A549 (cell line): Measurements from ENCODE around the gene KRT79. TPM values are rescaled to one million over a fixed set of nuclear protein-coding genes. Genes with fewer than 3 reads are reported as not detected.
"Not testable (repeated sequence)": the region's sequence is repeated elsewhere in the genome, so short reads cannot be mapped to it uniquely, and the experiment has no call there.

Experiments
- ATAC-seq, 2 experiments: fragments of 200-7000 bp in 1 of 2; fragments of >200 bp in 1 of 2; cut with Nextera tagmentation in 1 of 2; cut with Tn5 transposase in 1 of 2; 3 replicates each; pipeline versions ENCODE4 v1.8.0 to v1.9.1; 2018 to 2020; ENCODE audit warnings: mild to moderate bottlenecking in 1 of 2, moderate library complexity in 1 of 2
- CTCF ChIA-PET: fragments of 300-600 bp; sonication (Branson Sonifier 250); formaldehyde crosslinking; extraction: SDS; loops from one replicate; lab custom pipeline; 2021; ENCODE audit warnings: antibody characterized with exemption, inconsistent platforms; lab: Yijun Ruan, JAX
- POLR2A ChIA-PET: fragments of 350-600 bp; formaldehyde crosslinking; extraction: SDS; loops from one replicate; lab custom pipeline; 2021; ENCODE audit warnings: antibody characterized with exemption, inconsistent platforms; lab: Yijun Ruan, JAX
- DNase-seq, 2 experiments: peaks; one replicate each; pipeline versions ENCODE4 v3.0.0 to v3.0.0-alpha.2; 2011 to 2016; ENCODE audit warnings: low read depth in 1 of 2, low spot score in 1 of 2
- FAIRE-seq: peaks from 2 replicates; lab custom pipeline; 2011; peaks lifted over from hg19 to GRCh38; lab: Jason Lieb, UNC
- H3K27ac ChIP-seq, 2 experiments: fragments of >200 bp; sonication (Bioruptor Twin); formaldehyde crosslinking; 3 replicates each; pipeline ENCODE4 v1.5.1; 2016 to 2017
- H3K4me1 ChIP-seq: fragments of >200 bp; sonication (Bioruptor Twin); formaldehyde crosslinking; 3 replicates; pipeline ENCODE4 v1.6.1; 2016
- H3K4me2 ChIP-seq: fragments of >200 bp; sonication (Bioruptor Twin); formaldehyde crosslinking; 3 replicates; pipeline ENCODE4 v1.6.1; 2016
- H3K4me3 ChIP-seq: fragments of >200 bp; sonication (Bioruptor Twin); formaldehyde crosslinking; 3 replicates; pipeline ENCODE4 v1.5.1; 2016
- H3K9me3 ChIP-seq: fragments of >200 bp; sonication (Bioruptor Twin); formaldehyde crosslinking; 3 replicates; pipeline ENCODE4 v1.6.1; 2016
- BHLHE40 ChIP-seq: IDR thresholded peaks from 2 replicates; pipeline ENCODE4 v1.6.1; 2012; ENCODE audit warnings: low read depth, low read length, inconsistent platforms
- CEBPB ChIP-seq, 2 experiments: fragments of >200 bp in 1 of 2; sonication (Bioruptor Twin) in 1 of 2; formaldehyde crosslinking in 1 of 2; IDR thresholded peaks; 2 replicates each; pipeline ENCODE4 v1.6.1; 2012 to 2016
- CHD4 ChIP-seq: fragments of 200-600 bp; sonication (generic); IDR thresholded peaks from 2 replicates; pipeline ENCODE4 v1.6.1; 2016; ENCODE audit warnings: antibody characterized with exemption, mild to moderate bottlenecking, borderline replicate concordance
- FOSL2 ChIP-seq, 2 experiments: fragments of 450-650 bp in 1 of 2; fragments of >200 bp in 1 of 2; sonication (Bioruptor Twin) in 1 of 2; formaldehyde crosslinking; IDR thresholded peaks; 2 replicates each; pipeline versions ENCODE4 v1.5.0 to v1.6.1; 2016 to 2020; ENCODE audit warnings: mild to moderate bottlenecking in 1 of 2, moderate library complexity in 1 of 2
- HEYL ChIP-seq: fragments of 250-450 bp; sonication (Bioruptor Pico); IDR thresholded peaks from 2 replicates; pipeline ENCODE4 v1.8.0; 2021; ENCODE audit warnings: mild to moderate bottlenecking, moderate library complexity
- JUNB ChIP-seq: fragments of >200 bp; sonication (Bioruptor Twin); formaldehyde crosslinking; IDR thresholded peaks from 2 replicates; pipeline ENCODE4 v1.6.1; 2016
- KDM5A ChIP-seq: fragments of 200-600 bp; sonication (generic); IDR thresholded peaks from 2 replicates; pipeline ENCODE4 v1.6.1; 2016; ENCODE audit warnings: antibody characterized with exemption, mild to moderate bottlenecking
- MAFK ChIP-seq: fragments of 450-650 bp; IDR thresholded peaks from 2 replicates; pipeline ENCODE4 v1.6.1; 2014; ENCODE audit not compliant: partially characterized antibody
- MAZ ChIP-seq: fragments of 150-350 bp; IDR thresholded peaks from 2 replicates; pipeline ENCODE4 v1.6.1; 2014; ENCODE audit warnings: antibody characterized with exemption, low read depth, low read length, borderline replicate concordance
- MYC ChIP-seq: IDR thresholded peaks from 2 replicates; pipeline ENCODE4 v1.6.1; 2012; ENCODE audit warnings: mild to moderate bottlenecking, inconsistent platforms, low read length, improper control_type of control experiment, borderline replicate concordance
- NR3C1 ChIP-seq: fragments of >200 bp; sonication (Bioruptor Twin); formaldehyde crosslinking; IDR thresholded peaks from 3 replicates; pipeline ENCODE4 v1.6.1; 2017
- RAD21 ChIP-seq, 2 experiments: fragments of >200 bp in 1 of 2; sonication (Bioruptor Twin) in 1 of 2; formaldehyde crosslinking in 1 of 2; IDR thresholded peaks in 1 of 2; conservative IDR thresholded peaks in 1 of 2; 2 replicates in 1 of 2; 3 replicates in 1 of 2; pipeline ENCODE4 v1.6.1; 2012 to 2018; ENCODE audit warnings: inconsistent platforms in 1 of 2
- RFX5 ChIP-seq: fragments of 450-650 bp; IDR thresholded peaks from 2 replicates; pipeline ENCODE4 v1.7.1; 2014; ENCODE audit warnings: antibody characterized with exemption, mild to moderate bottlenecking, moderate library complexity
- TFCP2L1 ChIP-seq: fragments of 250-450 bp; sonication (Bioruptor Pico); IDR thresholded peaks from 2 replicates; pipeline ENCODE4 v1.5.0; 2021; ENCODE audit warnings: mild to moderate bottlenecking
- TP53 ChIP-seq: fragments of 250-450 bp; sonication (Bioruptor Pico); IDR thresholded peaks from 2 replicates; pipeline ENCODE4 v1.5.0; 2021; ENCODE audit warnings: mild to moderate bottlenecking, moderate library complexity
- ZFP36 ChIP-seq: fragments of 450-650 bp; IDR thresholded peaks from 2 replicates; pipeline ENCODE4 v1.6.1; 2014; ENCODE audit warnings: borderline replicate concordance; ENCODE audit not compliant: partially characterized antibody
- ZNF302 ChIP-seq: fragments of 250-450 bp; sonication (Bioruptor Pico); IDR thresholded peaks from 2 replicates; pipeline ENCODE4 v1.9.0; 2021; ENCODE audit warnings: inconsistent platforms, mild to moderate bottlenecking, moderate library complexity
- WGBS: methylation state at CpG from one replicate; pipeline ENCODE4 v1.1.6; 2017; ENCODE audit errors: missing lambda C conversion rate; 5-methylcytosine and 5-hydroxymethylcytosine counted together
- polyA plus RNA-seq, 4 experiments: library from polyadenylated mRNA; depleted of rRNA in 3 of 4; stranded (reverse); fragments of >200 nt; fragmentation: RNase III in 1 of 4; extraction: RNeasy Plus Mini Kit Qiagen cat#74134 plus additional on column Dnase treatment in 1 of 4; gene quantifications; 2 replicates in 3 of 4; 3 replicates in 1 of 4; pipeline ENCODE4 v1.2.3, GENCODE V29; 2011 to 2017
- TF ChIP-seq, protein P1 (sequence below): fragments of 250-450 bp; sonication (Bioruptor Pico); IDR thresholded peaks from 2 replicates; pipeline ENCODE4 v1.5.0; 2020; ENCODE audit warnings: low read depth, mild to moderate bottlenecking, moderate library complexity
- TF ChIP-seq, protein P2 (sequence below): fragments of 150-350 bp; IDR thresholded peaks from 2 replicates; pipeline ENCODE4 v1.6.1; 2014; ENCODE audit warnings: low read depth, mild to moderate bottlenecking, low read length

KRT79 gene
- polyA plus RNA-seq, 2 of the 4 experiments (the other 2 are of a cell fraction), result 0.05 TPM; not detected in 1

DNA sequence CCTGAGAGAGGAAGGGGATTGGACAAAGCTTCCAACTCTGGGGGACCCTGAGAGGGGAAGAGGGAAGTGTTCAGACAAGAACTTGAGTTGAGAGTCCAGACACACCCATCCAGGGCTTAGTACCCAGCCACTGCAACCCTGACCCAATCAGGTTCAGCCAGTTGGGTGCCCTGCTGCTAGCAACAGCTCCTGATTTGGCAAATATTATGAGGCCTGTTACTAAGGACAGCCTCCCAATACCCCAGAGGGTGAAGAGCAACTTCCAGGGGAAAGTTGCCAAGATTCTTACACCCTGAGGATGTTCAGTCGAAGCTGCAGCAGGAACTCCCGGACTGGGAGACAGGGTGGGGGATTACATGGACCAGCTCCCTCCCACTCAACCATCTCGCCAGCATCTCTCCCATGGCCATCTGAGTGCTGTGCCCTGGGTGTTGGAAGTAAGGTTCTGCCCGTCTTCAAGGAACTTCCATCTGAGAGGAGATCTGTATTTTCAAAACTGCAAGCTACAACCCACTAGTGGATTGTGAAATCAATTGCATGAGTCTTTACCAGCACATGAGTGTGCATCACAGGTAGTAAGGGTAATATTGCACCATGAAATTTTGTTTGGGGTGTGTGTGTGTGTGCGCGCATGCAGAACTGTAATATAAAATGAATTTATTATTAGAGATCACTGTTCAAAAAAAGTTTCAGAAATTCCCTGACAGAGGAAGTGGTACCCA lies 26.2 kb upstream of the KRT79 start:
- no peak for FAIRE-seq
- TF ChIP-seq MAZ (no peak), RAD21 (conservative IDR thresholded peaks at IDR 0.05 in 1 of 2, IDR thresholded peaks at IDR 0.05 in 1 of 2) (no peak), MYC (no peak), NR3C1 (no peak), ZFP36 (no peak), CEBPB (IDR thresholded peaks at IDR 0.05) (peak; percentile 53 to 62; a peak in 3 of 4 replicates), MAFK (peak; percentile 10), RFX5 (peak; percentile 60; the same call in 1 of the 2 replicates), ZNF302 (CRISPR knock-in tag) (no peak), BHLHE40 (no peak), KDM5A (no peak), TP53 (CRISPR knock-in tag) (no peak), TFCP2L1 (CRISPR knock-in tag) (no peak), HEYL (no peak), FOSL2 (IDR thresholded peaks at IDR 0.05) (no peak), FOSL2 (CRISPR knock-in tag; IDR thresholded peaks at IDR 0.05) (peak; percentile 42; the same call in 1 of the 2 replicates), JUNB (no peak)
- TF ChIP-seq, protein P1, sequence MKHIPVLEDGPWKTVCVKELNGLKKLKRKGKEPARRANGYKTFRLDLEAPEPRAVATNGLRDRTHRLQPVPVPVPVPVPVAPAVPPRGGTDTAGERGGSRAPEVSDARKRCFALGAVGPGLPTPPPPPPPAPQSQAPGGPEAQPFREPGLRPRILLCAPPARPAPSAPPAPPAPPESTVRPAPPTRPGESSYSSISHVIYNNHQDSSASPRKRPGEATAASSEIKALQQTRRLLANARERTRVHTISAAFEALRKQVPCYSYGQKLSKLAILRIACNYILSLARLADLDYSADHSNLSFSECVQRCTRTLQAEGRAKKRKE (CRISPR knock-in tag), result no peak
- CTCF ChIA-PET, result interaction anchor here (1.0 to 4.7 kb wide), 6 partner anchors 10 to 717 kb away, joined by 3 to 27 read pairs (median 6); no protein-coding TSS in a partner anchor
- 77% methylated on average over 5 of the region's 6 CpGs for WGBS
- peak overlapping the region; percentile 46 to 78; a peak in 5 of 6 replicates for H3K27ac ChIP-seq
- peak; percentile 52 to 89 for DNase-seq
- peak; percentile 93 to 95 for ATAC-seq
- no peaks in the 10 kb centered on the region for H3K9me3 ChIP-seq
- H3K4me2 ChIP-seq, result peak overlapping the region; percentile 52
- H3K4me3 ChIP-seq, result no peak overlapping the region
- peaks cover 18% of the 10 kb centered on the region for H3K4me1 ChIP-seq
- POLR2A ChIA-PET, result interaction anchor here (0.8 to 1.3 kb wide), 3 partner anchors 13 to 705 kb away, joined by 3 to 4 read pairs (median 4); partner anchors contain the start of gene EIF4B

DNA sequence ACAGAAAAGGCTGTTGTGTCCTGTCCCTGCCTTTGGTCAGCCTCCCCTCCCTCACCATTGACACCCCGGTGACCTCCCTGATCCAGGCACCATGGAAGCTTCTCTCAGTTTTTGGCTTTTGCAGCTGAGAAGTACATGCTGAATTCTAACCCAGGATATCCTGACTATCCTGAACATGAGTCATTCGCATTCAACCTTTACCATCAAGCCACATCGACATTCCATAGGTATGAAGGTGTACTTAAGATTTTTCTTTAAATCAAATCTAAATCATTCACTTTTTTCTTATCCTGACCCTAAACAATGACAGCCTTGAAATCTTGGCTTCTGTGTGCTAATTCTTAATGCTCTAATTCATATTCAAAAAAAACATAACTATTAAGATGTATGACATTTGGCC lies 23.4 kb upstream of the KRT79 start:
- ChIA-PET POLR2A (no interaction called here), CTCF (interaction anchor here (0.6 to 1.0 kb wide), 2 partner anchors 11 to 123 kb away, joined by 3 to 4 read pairs; no protein-coding TSS in a partner anchor)
- FAIRE-seq, result no peak
- H3K4me3 ChIP-seq, result no peak overlapping the region
- no peak for ATAC-seq
- no peak overlapping the region for H3K4me2 ChIP-seq
- H3K4me1 ChIP-seq, result peaks cover 15% of the 10 kb centered on the region
- WGBS, result 77% methylated on average over 3 of the region's 3 CpGs
- TF ChIP-seq, protein P2, sequence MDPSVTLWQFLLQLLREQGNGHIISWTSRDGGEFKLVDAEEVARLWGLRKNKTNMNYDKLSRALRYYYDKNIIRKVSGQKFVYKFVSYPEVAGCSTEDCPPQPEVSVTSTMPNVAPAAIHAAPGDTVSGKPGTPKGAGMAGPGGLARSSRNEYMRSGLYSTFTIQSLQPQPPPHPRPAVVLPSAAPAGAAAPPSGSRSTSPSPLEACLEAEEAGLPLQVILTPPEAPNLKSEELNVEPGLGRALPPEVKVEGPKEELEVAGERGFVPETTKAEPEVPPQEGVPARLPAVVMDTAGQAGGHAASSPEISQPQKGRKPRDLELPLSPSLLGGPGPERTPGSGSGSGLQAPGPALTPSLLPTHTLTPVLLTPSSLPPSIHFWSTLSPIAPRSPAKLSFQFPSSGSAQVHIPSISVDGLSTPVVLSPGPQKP, result no peak
- no peak for DNase-seq
- H3K27ac ChIP-seq, result no peak overlapping the region
- no peaks in the 10 kb centered on the region for H3K9me3 ChIP-seq

DNA sequence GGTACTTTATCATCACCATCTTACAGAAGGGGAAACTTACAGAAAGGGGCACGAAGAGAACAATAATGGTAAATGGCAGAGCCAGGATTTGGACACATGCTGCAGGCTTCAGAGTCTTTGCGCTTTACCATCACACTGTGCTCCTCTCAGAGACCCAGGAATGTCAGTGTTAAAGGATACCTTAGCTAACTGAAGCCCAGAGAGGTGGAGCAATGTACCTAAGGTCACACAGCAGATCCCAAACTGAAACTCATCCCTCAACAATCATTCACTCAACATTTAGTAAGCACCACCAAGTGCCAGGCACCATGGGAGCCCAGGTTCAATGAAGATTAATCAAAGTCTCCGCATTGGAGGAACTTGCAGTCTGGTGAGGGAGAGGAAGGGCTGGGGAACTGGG lies 22.7 kb upstream of the KRT79 start:
- Histone ChIP-seq H3K27ac (no peak overlapping the region), H3K4me2 (no peak overlapping the region), H3K4me3 (no peak overlapping the region), H3K4me1 (peaks cover 15% of the 10 kb centered on the region), H3K9me3 (no peaks in the 10 kb centered on the region)
- TF ChIP-seq ZFP36 (peak; percentile 5), CHD4 (no peak)
- CTCF ChIA-PET, result interaction anchor here (0.7 to 2.0 kb wide), 5 partner anchors 9 to 275 kb away, joined by 3 to 12 read pairs (median 4); no protein-coding TSS in a partner anchor
- 79% methylated on average over 3 of the region's 3 CpGs for WGBS
- no peak for ATAC-seq
- peak; percentile 18 for FAIRE-seq
- POLR2A ChIA-PET, result no interaction called here
- DNase-seq, result no peak

DNA sequence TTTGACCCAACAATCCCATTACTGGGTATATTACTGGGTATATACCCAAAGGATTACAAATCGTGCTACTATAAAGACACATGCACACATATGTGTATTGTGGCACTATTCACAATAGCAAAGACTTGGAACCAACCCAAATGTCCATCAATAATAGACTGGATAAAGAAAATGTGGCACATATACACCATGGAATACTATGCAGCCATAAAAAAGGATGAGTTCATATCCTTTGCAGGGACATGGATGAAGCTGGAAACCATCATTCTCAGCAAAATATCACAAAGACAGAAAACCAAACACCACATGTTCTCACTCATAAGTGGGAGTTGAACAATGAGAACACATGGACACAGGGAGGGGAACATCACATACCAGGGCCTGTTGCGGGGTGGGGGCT lies 22.0 kb upstream of the KRT79 start:
- POLR2A ChIA-PET, DNase-seq, H3K4me3 ChIP-seq, FAIRE-seq, ATAC-seq, H3K4me2 ChIP-seq, H3K27ac ChIP-seq, H3K9me3 ChIP-seq: not testable (repeated sequence)
- WGBS, result 84% methylated on average over 2 of the region's 2 CpGs
- peaks cover 15% of the 10 kb centered on the region for H3K4me1 ChIP-seq
- CTCF ChIA-PET, result interaction anchor here (0.7 to 2.0 kb wide), 4 partner anchors 10 to 274 kb away, joined by 3 to 12 read pairs (median 4); no protein-coding TSS in a partner anchor
